K562 (cell line): ENCODE data around the gene TRMT1. TPM values are rescaled to one million over a fixed set of nuclear protein-coding genes. Genes with fewer than 3 reads are reported as not detected.

Experiments
- CBX8 ChIP-seq: fragments of 200-600 bp; sonication (generic); IDR thresholded peaks from 2 replicates; pipeline ENCODE4 v1.6.1; 2012; ENCODE audit warnings: borderline replicate concordance, mixed run types, low read depth, mild to moderate bottlenecking, moderate library complexity, mixed read lengths, low read length, control low read depth, inconsistent platforms; ENCODE audit not compliant: poor library complexity, severe bottlenecking; ENCODE audit errors: extremely low read depth
- CGGBP1 ChIP-seq: fragments of 250-450 bp; sonication (Bioruptor Pico); IDR thresholded peaks from 2 replicates; pipeline ENCODE4 v1.9.0; 2021; ENCODE audit warnings: mild to moderate bottlenecking
- EWSR1 ChIP-seq: fragments of 450-650 bp; IDR thresholded peaks from 2 replicates; pipeline ENCODE4 v1.6.1; 2018; ENCODE audit warnings: borderline replicate concordance, mild to moderate bottlenecking, low read depth, moderate library complexity; ENCODE audit not compliant: partially characterized antibody
- FOXK1 ChIP-seq: sonication (generic); formaldehyde crosslinking; IDR thresholded peaks from 2 replicates; pipeline ENCODE4 v1.8.0; 2022; ENCODE audit warnings: missing genetic modification reagents, mild to moderate bottlenecking, borderline replicate concordance
- HNRNPL ChIP-seq: fragments of 200-400 bp; formaldehyde crosslinking; IDR thresholded peaks from 2 replicates; pipeline ENCODE4 v1.6.1; 2017; ENCODE audit warnings: low read depth, mild to moderate bottlenecking, low read length
- KDM5B ChIP-seq: fragments of 200-600 bp; sonication (generic); IDR thresholded peaks from 2 replicates; pipeline ENCODE4 v1.6.1; 2012; ENCODE audit warnings: low read depth, mild to moderate bottlenecking, moderate library complexity, low read length, control low read depth, inconsistent platforms; ENCODE audit not compliant: insufficient replicate concordance
- MAZ ChIP-seq, 2 experiments: fragments of 450-650 bp in 1 of 2; sonication (generic) in 1 of 2; formaldehyde crosslinking; IDR thresholded peaks in 1 of 2; conservative IDR thresholded peaks in 1 of 2; 2 replicates each; pipeline versions ENCODE4 v1.4.0 to v1.5.0; 2020; ENCODE audit warnings: mild to moderate bottlenecking in 1 of 2, missing genetic modification reagents in 1 of 2
- MGA ChIP-seq: fragments of 450-650 bp; IDR thresholded peaks from 2 replicates; pipeline ENCODE4 v1.6.1; 2016; ENCODE audit warnings: mild to moderate bottlenecking, moderate library complexity
- MTF1 ChIP-seq: fragments of 250-450 bp; sonication (Bioruptor Pico); IDR thresholded peaks from 2 replicates; pipeline ENCODE4 v1.9.0; 2021; ENCODE audit warnings: moderate library complexity, mild to moderate bottlenecking, inconsistent platforms, borderline replicate concordance
- NCOR1 ChIP-seq: fragments of 450-650 bp; IDR thresholded peaks from 2 replicates; pipeline ENCODE4 v1.6.1; 2016; ENCODE audit warnings: mild to moderate bottlenecking, moderate library complexity
- RBM34 ChIP-seq: fragments of 200-400 bp; formaldehyde crosslinking; IDR thresholded peaks from 2 replicates; pipeline ENCODE4 v1.6.1; 2018; ENCODE audit warnings: low read length, borderline replicate concordance; ENCODE audit not compliant: insufficient read depth
- ZBTB17 ChIP-seq: fragments of 450-650 bp; formaldehyde crosslinking; IDR thresholded peaks from 2 replicates; pipeline ENCODE4 v1.4.0; 2020; ENCODE audit warnings: mild to moderate bottlenecking
- polyA plus RNA-seq, 8 experiments: library from polyadenylated mRNA; depleted of rRNA in 4 of 8; stranded (reverse) in 5 of 8; unstranded in 3 of 8; fragments of >200 nt; fragmentation: Nextera tagmentation in 2 of 8; fragmentation: Illumina TruSeq in 1 of 8; extraction: Ambion mirVana in 2 of 8; extraction: Trizol in 1 of 8; gene quantifications; 2 replicates each; pipeline versions ENCODE4 v1.2.1 to v1.2.3, GENCODE V29; 2011 to 2014; ENCODE audit warnings: inconsistent platforms in 1 of 8, missing spikeins in 1 of 8
- total RNA-seq, 7 experiments: library from RNA; depleted of rRNA in 6 of 7; stranded (reverse); fragments of >200 nt in 6 of 7; fragmentation: Illumina TruSeq in 2 of 7; extraction: Trizol in 2 of 7; gene quantifications; 2 replicates each; pipeline versions ENCODE4 v1.2.1 to v1.2.3, GENCODE V29; 2011 to 2021; ENCODE audit warnings: low replicate concordance in 1 of 7
- TF ChIP-seq, protein P1 (sequence below): sonication (generic); formaldehyde crosslinking; IDR thresholded peaks from 2 replicates; pipeline ENCODE4 v1.5.0; 2020; ENCODE audit warnings: missing genetic modification reagents

TRMT1 gene
- total and polyA plus RNA-seq, 9 of the 15 experiments (the other 6 are each of a cell fraction or from before 2014, with no cell fraction given): 5.8 to 158 (median 54.3) TPM

- TF ChIP-seq CBX8: no peak
- TF ChIP-seq ZBTB17 (CRISPR knock-in tag): peak; percentile 90
- peak; percentile 69 to 76 for TF ChIP-seq MAZ (CRISPR knock-in tag; conservative IDR thresholded peaks at IDR 0.05 in 1 of 2, IDR thresholded peaks at IDR 0.05 in 1 of 2)
- no peak for TF ChIP-seq CGGBP1 (CRISPR knock-in tag)
- no peak for TF ChIP-seq NCOR1
- TF ChIP-seq MTF1 (CRISPR knock-in tag): no peak
- TF ChIP-seq, protein P1, sequence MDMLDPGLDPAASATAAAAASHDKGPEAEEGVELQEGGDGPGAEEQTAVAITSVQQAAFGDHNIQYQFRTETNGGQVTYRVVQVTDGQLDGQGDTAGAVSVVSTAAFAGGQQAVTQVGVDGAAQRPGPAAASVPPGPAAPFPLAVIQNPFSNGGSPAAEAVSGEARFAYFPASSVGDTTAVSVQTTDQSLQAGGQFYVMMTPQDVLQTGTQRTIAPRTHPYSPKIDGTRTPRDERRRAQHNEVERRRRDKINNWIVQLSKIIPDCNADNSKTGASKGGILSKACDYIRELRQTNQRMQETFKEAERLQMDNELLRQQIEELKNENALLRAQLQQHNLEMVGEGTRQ (CRISPR knock-in tag): no peak
- TF ChIP-seq RBM34: no peak
- peak; percentile 93 for TF ChIP-seq MGA
- TF ChIP-seq FOXK1 (CRISPR knock-in tag): peak; percentile 53; the same call in 1 of the 2 replicates
- no peak for TF ChIP-seq EWSR1
- peak; percentile 63 for TF ChIP-seq KDM5B
- TF ChIP-seq HNRNPL: peak; percentile 87; the same call in 1 of the 2 replicates
These were observed 17.2 kb downstream of the TRMT1 start (continued) for GRCh38 chr19:13099073-13099999.
